PC-3 (cell line): ENCODE data around the gene WDR47.

ENCODE experiments used
- CTCF ChIP-seq: fragments of 300-600 bp; sonication (generic); conservative IDR thresholded peaks from 2 replicates; pipeline ENCODE4 v1.5.1; 2017; ENCODE audit warnings: antibody characterized with exemption, low read depth, mild to moderate bottlenecking, low read length
- EZH2 ChIP-seq: fragments of 300-600 bp; sonication (generic); IDR thresholded peaks from one replicate; pipeline ENCODE4 v1.6.1; 2017; ENCODE audit warnings: antibody characterized with exemption, mild to moderate bottlenecking, low read length; ENCODE audit not compliant: unreplicated experiment

GRCh38 chr1:109091078-109091838, 49.4 kb upstream of the WDR47 start:
- TF ChIP-seq CTCF (no peak), EZH2 (no peak)
